ENCODE results near the gene DGCR8.
"Not testable (repeated sequence)": the region's sequence is repeated elsewhere in the genome, so short reads cannot be mapped to it uniquely, and the experiment has no call there.

DGCR8 gene

DNA sequence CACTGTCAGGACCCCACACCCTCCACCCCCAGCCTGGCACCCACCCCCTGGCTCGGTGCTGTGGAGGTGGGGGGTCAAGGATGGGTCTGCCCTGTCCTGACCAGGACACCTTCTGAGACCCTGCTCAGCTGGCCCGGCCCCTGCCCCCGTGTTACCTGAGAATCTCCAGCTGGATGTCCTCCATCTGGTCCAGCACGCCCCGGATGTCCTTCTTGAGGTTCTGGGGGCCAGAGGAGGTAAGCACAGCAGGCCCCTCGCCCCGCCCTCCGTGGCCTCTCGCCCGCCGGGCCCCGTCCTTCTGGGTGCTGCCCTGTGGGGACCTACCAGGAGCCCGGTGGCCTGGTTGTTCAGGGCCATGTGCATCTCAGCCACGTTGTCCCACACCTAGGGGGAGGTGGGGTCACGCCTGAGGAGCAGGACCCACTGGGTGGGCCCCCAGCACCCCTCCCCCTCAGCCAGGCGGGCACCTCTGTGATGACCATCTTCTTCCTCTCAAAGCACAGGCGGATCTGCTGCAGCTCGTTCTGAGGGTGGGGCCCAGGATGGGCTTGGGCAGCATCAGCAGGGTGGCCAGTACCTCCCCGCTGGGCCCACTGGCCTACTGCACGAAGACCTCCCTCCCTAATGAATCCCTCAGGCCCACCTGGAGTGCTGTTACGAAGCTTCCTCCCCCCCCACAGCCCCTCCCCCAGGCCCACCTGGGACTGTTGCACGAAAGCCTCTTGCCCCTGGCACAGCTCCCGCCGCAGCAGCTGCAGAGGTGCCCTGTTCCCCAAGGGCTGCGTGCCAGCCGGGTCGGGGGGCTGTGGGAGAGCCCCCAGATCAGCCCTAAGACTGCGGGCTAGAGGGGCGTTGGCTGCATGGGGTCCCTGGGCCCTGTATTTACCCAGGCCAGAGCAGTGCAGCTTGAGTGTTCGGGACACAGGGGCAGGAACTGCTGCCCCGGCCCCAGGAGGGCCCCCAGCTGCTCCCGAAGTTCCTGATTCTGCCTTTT is 69.5 kb downstream of the DGCR8 start:
- DNase-seq (ENCODE audit: low read depth in 1 of 2, low spot score in 1 of 2) = no peak

GRCh38 chr22:20150381-20151275 is 70.6 kb downstream of the DGCR8 start, which contains the start of gene CCDC188:
Gene CCDC188, minus strand, starts transcription at chr22:20151055. Its CDS starts 69 bp downstream, at chr22:20150986.
- no peak for DNase-seq (ENCODE audit: low read depth in 1 of 2, low spot score in 1 of 2)

DNA sequence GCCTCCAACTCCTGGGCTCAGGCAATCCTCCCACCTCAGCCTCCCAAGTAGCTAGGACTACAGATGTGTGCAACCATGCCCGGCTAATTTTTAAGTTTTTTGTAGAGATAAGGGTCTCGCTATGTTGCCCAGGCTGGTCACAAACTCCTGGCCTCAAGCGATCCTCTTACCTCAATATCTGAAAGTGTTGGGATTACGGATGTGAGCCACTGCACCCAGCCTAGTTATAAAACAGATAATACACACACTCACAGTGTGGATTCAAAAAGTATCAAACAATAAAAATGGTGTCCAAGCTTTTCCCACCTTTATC is 71.2 kb downstream of the DGCR8 start:
- no peak for DNase-seq (ENCODE audit: low read depth in 1 of 2, low spot score in 1 of 2)

DNA sequence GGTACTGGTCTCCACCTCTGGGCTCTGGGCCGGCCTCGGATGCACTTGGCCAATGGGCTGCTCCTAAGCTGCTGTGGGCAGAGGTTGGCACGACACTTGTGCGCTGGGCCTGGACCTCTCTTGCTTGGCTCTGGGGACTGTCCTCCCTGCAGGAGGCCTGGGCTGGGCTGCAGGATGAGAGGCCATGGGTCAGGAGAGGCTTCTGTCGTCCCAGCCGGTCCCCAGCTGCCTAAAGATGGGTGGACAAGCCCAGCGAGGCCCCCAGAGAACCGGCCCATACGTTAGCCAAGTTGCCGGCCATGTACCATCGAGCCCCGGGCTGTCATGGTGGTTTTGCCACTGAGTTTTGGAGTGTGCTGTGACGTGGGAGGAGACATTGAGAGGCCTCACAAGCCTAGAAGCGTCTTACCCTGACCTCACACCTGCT is 72.4 kb downstream of the DGCR8 start:
- no peak for DNase-seq (ENCODE audit: low read depth in 1 of 2, low spot score in 1 of 2)

DNA sequence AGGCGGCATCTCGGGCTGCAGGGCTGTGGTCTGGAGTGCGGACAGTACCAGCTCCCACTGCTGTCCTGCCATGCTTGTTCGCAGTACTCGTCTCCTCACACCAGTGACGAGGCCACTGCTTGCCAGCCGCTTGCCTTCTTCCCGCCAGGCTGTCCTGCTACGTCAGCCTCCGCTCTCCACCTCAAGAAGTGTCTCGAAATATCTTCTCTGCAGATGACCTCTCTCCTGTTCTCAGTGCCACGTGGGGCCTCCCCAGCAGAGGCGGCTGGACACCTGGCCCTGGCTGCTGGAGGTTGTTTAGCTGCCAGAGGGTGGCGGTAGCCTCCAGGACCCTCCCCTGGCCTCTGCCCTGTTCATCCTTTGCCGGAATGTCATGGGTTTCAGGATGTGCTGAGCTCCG is 73.9 kb downstream of the DGCR8 start:
- DNase-seq (ENCODE audit: low read depth in 1 of 2, low spot score in 1 of 2) = no peak

GRCh38 chr22:20154602-20155187 is 74.7 kb downstream of the DGCR8 start:
- DNase-seq (ENCODE audit: low read depth in 1 of 2, low spot score in 1 of 2) = no peak

- no peak for DNase-seq (ENCODE audit: low read depth in 1 of 2, low spot score in 1 of 2)
Observed at GRCh38 chr22:20155330-20156041, 75.4 kb downstream of the DGCR8 start.

GRCh38 chr22:20156042-20156389 is 76.0 kb downstream of the DGCR8 start:
- DNase-seq (ENCODE audit: low read depth in 1 of 2, low spot score in 1 of 2) = no peak

DNA sequence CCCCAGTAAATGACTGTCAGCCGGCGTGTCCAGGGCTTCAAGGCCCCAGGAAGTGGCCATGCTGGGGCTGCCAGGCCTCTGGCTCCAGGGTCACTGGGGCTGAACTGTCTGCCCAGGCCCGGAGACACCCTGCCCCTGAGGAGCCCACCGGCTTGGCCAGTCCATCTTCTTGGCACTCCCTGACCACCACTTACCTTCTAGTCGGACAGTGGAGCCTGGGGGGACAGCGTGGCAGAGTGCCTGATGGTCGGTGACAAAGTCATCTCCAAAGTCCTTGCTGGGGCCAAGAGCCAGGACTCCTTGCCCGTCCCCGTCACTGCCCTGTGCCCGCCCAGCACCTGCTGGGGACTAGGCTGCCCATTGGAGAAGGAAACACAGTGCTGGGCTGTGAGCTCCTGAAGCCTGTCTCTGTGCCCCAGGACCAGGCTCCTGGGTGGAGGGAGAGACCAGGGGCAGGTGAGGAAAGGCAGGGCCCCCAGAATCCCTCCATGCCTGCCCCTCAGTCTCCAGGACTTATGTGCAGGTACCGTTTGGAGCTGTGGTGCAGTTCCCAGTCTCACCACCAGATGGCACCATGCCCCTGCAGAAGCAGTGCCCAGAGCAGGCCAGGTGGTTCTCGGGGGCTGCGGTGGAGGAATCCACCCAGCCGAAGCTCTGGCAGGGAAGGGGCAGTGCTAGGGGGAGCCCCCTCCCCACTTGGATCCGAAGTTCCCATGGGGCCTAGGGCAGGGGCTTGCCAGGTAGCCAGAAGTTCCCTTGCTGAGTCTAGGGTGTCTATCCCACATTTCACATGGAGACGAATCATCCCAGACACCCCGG is 76.8 kb downstream of the DGCR8 start:
- DNase-seq (ENCODE audit: low read depth in 1 of 2, low spot score in 1 of 2) = peak; percentile 86 to 87

- no peak for DNase-seq (ENCODE audit: low read depth in 1 of 2, low spot score in 1 of 2)
Observed at GRCh38 chr22:20157430-20158183, 77.6 kb downstream of the DGCR8 start.

- DNase-seq (ENCODE audit: low read depth in 1 of 2, low spot score in 1 of 2) = no peak
Observed at GRCh38 chr22:20158391-20159036, 78.5 kb downstream of the DGCR8 start.

DNA sequence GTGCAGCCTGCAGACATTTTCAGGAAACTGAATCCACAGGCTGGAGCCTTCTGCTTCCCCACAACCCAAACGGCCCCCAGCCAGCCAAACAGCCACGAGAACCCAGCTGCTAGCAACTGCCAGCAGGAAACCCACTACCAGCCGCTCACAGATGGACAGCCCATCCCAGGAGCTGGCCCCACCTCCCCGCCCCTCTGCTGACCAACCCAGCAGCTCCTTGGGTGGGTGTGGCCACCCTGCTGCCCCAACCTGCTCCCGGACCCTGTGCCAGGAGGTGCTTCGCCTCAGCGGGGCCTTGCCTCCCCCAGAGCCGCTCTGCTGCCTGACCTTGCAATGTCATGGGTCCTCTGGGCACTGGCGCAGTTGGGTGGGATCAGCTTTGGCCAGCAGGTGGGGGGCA is 79.0 kb downstream of the DGCR8 start:
- DNase-seq (ENCODE audit: low read depth in 1 of 2, low spot score in 1 of 2) = no peak

DNA sequence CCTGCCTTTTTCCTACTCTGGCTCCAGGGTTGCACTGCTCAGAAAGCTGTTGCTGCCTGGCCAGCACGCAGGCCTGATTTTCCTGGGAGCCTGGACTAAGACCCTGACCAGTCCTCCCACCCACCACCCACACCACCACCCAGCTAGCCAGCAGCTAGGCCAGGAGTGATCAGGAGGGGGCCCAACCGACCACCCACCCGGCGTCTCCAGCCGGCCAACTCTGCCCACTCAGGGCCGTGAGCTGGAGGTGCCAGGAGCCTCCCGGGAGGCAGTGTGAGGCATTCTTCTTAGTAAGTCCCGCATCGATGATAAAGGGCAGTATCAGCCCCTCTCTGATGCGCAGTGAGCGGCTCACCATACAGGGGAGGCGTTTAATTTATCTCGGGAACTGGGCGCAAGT is 79.5 kb downstream of the DGCR8 start:
- not testable (repeated sequence) for DNase-seq (ENCODE audit: low read depth in 1 of 2, low spot score in 1 of 2)

GRCh38 chr22:20160041-20160440 is 80.0 kb downstream of the DGCR8 start:
- no peak for DNase-seq (ENCODE audit: low read depth in 1 of 2, low spot score in 1 of 2)

All from activated CD4-positive, alpha-beta T cell treated with anti-CD3 and anti-CD28 coated beads, Interleukin-2, amount 50 U/mL, for 24 hours (primary cell).